Gastrocnemius medialis (tissue), 4 donors: ENCODE results near the gene BIK. TPM values are rescaled to one million over a fixed set of nuclear protein-coding genes. Genes with fewer than 3 reads are reported as not detected.
"Not testable (repeated sequence)": the region's sequence is repeated elsewhere in the genome, so short reads cannot be mapped to it uniquely, and the experiment has no call there.

ENCODE experiments used
- ATAC-seq, 2 donors: fragments of 150-250 bp; one replicate each; pipeline ENCODE4 v1.9.1; 2016
- DNase-seq, 2 donors: peaks; one replicate each; pipeline ENCODE4 v3.0.0-alpha.2; 2019
- H3K27ac ChIP-seq, 4 donors: fragments of 200-600 bp; sonication (generic); 1 replicate in 1 of 4; 2 replicates in 3 of 4; pipeline ENCODE4 v1.5.1; 2016 to 2018; ENCODE audit warnings: mild to moderate bottlenecking in 2 of 4, moderate library complexity in 1 of 4
- H3K27me3 ChIP-seq, 3 donors: fragments of 200-600 bp; sonication (generic) in 2 of 3; 1 replicate in 1 of 3; 2 replicates in 2 of 3; pipeline versions ENCODE4 v1.5.1 to v1.6.0; 2016 to 2019; ENCODE audit warnings: mild to moderate bottlenecking in 1 of 3, moderate library complexity in 1 of 3
- H3K36me3 ChIP-seq, 2 donors: fragments of 200-600 bp; sonication (generic) in 1 of 2; one replicate each; pipeline ENCODE4 v1.5.1; 2017 to 2018
- H3K4me1 ChIP-seq, 2 donors: fragments of 200-600 bp; sonication (generic) in 1 of 2; one replicate each; pipeline ENCODE4 v1.5.1; 2016 to 2017; ENCODE audit warnings: mild to moderate bottlenecking in 2 of 2
- H3K4me3 ChIP-seq, 4 donors: fragments of 200-600 bp; sonication (generic) in 3 of 4; 1 replicate in 1 of 4; 2 replicates in 3 of 4; pipeline ENCODE4 v1.5.1; 2016 to 2019; ENCODE audit warnings: mild to moderate bottlenecking in 2 of 4
- H3K9me3 ChIP-seq, 3 donors: fragments of 200-600 bp; sonication (generic) in 2 of 3; 1 replicate in 1 of 3; 2 replicates in 2 of 3; pipeline ENCODE4 v1.5.1; 2016 to 2019
- POLR2A ChIP-seq, 2 donors: fragments of 450-650 bp; IDR thresholded peaks; one replicate each; pipeline ENCODE4 v1.6.1; 2017; ENCODE audit warnings: antibody characterized with exemption in 2 of 2, mild to moderate bottlenecking in 2 of 2, moderate library complexity in 2 of 2
- in situ Hi-C, 4 donors: fragments of 200-750 bp; cut with MboI; loops; one replicate each; pipeline versions ENCODE4 v1.15.0 to v1.8.0; 2017; ENCODE audit warnings: low sequenced_read_pairs in 4 of 4
- intact Hi-C: fragments of 100-400 bp; cut with DNase I; formaldehyde crosslinking; loops from one replicate; pipeline ENCODE4 v1.15.1; 2023; ENCODE audit warnings: low total_unique reads
- total RNA-seq, 4 donors: library from RNA; depleted of rRNA; stranded (reverse); fragments of >200 nt; gene quantifications; one replicate each; pipeline versions ENCODE4 v1.1.0 to v1.2.3, GENCODE V29; 2016
- TF ChIP-seq, protein P1 (sequence below), 5 experiments: fragments of 450-650 bp in 3 of 5; fragments of 200-600 bp in 2 of 5; sonication (generic) in 2 of 5; IDR thresholded peaks in 4 of 5; conservative IDR thresholded peaks in 1 of 5; 1 replicate in 4 of 5; 2 replicates in 1 of 5; pipeline ENCODE4 v1.5.1; 2016 to 2019; ENCODE audit warnings: antibody characterized with exemption in 5 of 5, mild to moderate bottlenecking in 3 of 5, moderate library complexity in 3 of 5

Gene BIK
- total RNA-seq, 4 donors from 2014 or later: not detected

- H3K4me3 ChIP-seq: no peak overlapping the region
- in situ Hi-C loops (no loop called here), intact Hi-C loops (no loop called here)
- H3K4me1 ChIP-seq: no peaks in the 10 kb centered on the region
- ATAC-seq (no peak), DNase-seq (no peak)
- H3K27ac ChIP-seq: no peak overlapping the region
- H3K27me3 ChIP-seq: no peaks in the 10 kb centered on the region
- no peaks in the 10 kb centered on the region for H3K9me3 ChIP-seq
- no peak for TF ChIP-seq POLR2A (IDR thresholded peaks at IDR 0.05)
- TF ChIP-seq, protein P1, sequence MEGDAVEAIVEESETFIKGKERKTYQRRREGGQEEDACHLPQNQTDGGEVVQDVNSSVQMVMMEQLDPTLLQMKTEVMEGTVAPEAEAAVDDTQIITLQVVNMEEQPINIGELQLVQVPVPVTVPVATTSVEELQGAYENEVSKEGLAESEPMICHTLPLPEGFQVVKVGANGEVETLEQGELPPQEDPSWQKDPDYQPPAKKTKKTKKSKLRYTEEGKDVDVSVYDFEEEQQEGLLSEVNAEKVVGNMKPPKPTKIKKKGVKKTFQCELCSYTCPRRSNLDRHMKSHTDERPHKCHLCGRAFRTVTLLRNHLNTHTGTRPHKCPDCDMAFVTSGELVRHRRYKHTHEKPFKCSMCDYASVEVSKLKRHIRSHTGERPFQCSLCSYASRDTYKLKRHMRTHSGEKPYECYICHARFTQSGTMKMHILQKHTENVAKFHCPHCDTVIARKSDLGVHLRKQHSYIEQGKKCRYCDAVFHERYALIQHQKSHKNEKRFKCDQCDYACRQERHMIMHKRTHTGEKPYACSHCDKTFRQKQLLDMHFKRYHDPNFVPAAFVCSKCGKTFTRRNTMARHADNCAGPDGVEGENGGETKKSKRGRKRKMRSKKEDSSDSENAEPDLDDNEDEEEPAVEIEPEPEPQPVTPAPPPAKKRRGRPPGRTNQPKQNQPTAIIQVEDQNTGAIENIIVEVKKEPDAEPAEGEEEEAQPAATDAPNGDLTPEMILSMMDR (IDR thresholded peaks at IDR 0.05 in 4 of 5, conservative IDR thresholded peaks at IDR 0.05 in 1 of 5): no peak
- H3K36me3 ChIP-seq: no peaks in the 10 kb centered on the region
Observed at GRCh38 chr22:43098356-43098755, 12.2 kb upstream of the BIK start.

- Histone ChIP-seq H3K9me3 (no peaks in the 10 kb centered on the region), H3K4me3 (no peak overlapping the region), H3K27ac (no peak overlapping the region), H3K36me3 (no peaks in the 10 kb centered on the region), H3K27me3 (no peaks in the 10 kb centered on the region), H3K4me1 (no peaks in the 10 kb centered on the region)
- intact Hi-C loops: no loop called here
- no peak for ATAC-seq
- DNase-seq: no peak
- in situ Hi-C loops: no loop called here
- no peak for TF ChIP-seq POLR2A (IDR thresholded peaks at IDR 0.05)
- TF ChIP-seq, protein P1 (IDR thresholded peaks at IDR 0.05 in 4 of 5, conservative IDR thresholded peaks at IDR 0.05 in 1 of 5): no peak
Observed at GRCh38 chr22:43099095-43099494, 11.5 kb upstream of the BIK start.

- no peaks in the 10 kb centered on the region for H3K9me3 ChIP-seq
- no peak overlapping the region for H3K27ac ChIP-seq
- no peaks in the 10 kb centered on the region for H3K27me3 ChIP-seq
- ATAC-seq (no peak), DNase-seq (no peak)
- no peak overlapping the region for H3K4me3 ChIP-seq
- in situ Hi-C loops (no loop called here), intact Hi-C loops (no loop called here)
- TF ChIP-seq POLR2A (IDR thresholded peaks at IDR 0.05): no peak
- TF ChIP-seq, protein P1 (IDR thresholded peaks at IDR 0.05 in 4 of 5, conservative IDR thresholded peaks at IDR 0.05 in 1 of 5): no peak
- H3K36me3 ChIP-seq: no peaks in the 10 kb centered on the region
- no peaks in the 10 kb centered on the region for H3K4me1 ChIP-seq
Observed at GRCh38 chr22:43100225-43100624, 10.3 kb upstream of the BIK start.

DNA sequence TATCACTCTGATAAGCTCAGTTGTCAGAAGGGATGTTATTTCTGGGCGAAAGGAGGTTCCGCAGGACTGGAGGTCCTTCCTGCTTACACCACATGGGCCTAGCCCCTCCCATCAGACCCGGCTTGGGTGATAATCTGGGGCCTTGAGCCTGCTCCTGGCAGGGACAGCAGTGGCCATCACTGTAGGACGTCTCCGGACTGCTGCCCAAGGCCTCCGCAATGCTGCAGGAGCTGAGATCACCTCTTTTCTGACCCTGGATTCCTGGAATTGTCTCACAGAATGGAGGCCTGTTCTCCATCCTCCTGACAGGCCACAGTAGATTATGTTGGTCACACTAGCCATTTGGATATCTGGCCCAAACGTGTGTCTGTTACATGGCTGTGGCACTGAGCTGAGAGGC is 9.2 kb upstream of the BIK start:
- ATAC-seq: no peak
- no peaks in the 10 kb centered on the region for H3K4me1 ChIP-seq
- intact Hi-C loops (no loop called here), in situ Hi-C loops (no loop called here)
- H3K36me3 ChIP-seq: no peaks in the 10 kb centered on the region
- H3K27me3 ChIP-seq: no peaks in the 10 kb centered on the region
- H3K4me3 ChIP-seq: no peak overlapping the region
- H3K27ac ChIP-seq: no peak overlapping the region
- TF ChIP-seq POLR2A (IDR thresholded peaks at IDR 0.05): no peak
- TF ChIP-seq, protein P1 (IDR thresholded peaks at IDR 0.05 in 4 of 5, conservative IDR thresholded peaks at IDR 0.05 in 1 of 5): no peak
- no peaks in the 10 kb centered on the region for H3K9me3 ChIP-seq
- no peak for DNase-seq

DNA sequence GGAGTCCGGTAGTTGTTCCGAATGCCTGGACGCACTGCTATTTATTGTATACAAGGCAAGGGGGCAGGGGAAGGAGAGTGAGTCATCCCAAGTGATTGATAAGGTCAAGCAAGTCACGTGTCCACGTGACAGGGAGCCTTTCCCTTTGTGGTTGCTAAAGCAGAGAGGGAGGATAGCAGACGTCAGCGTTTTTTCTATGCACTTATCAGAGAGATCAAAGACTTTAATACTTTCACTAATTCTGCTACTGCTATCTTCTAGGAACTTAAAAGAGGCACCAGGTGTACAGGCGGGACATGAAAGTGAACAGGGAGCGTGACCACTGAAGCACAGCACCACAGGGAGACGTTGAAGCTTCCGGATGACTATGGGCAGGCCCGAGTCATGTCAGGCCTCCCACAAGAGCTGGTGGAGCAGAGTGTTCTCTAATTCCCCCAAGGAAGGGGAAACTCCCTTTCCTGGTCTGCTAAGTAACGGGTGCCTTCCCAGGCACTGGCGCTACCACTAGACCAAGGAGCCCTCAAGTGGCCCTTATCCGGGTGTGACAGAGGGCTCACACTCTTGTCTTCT is 6.4 kb upstream of the BIK start:
- ATAC-seq, H3K27ac ChIP-seq, DNase-seq: not testable (repeated sequence)

DNA sequence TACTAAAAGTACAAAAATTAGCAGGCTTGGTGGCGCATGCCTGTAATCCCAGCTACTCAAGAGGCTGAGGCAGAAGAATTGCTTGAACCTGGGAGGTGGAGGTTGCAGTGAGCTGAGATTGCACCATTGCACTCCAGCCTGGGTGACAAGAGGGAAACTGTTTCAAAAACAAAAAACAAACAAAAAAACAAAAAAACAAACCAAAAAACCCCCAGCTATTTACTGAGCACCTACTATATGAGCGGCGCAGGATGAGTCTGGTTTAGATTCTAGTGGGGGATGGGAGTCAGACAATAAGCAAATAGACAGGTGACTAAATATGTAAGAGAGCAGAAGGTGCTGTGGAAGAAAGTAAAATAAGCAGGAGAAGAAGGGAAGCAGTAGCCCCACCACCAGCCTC is 5.6 kb upstream of the BIK start:
- intact Hi-C loops, H3K4me3 ChIP-seq, in situ Hi-C loops, H3K4me1 ChIP-seq, H3K9me3 ChIP-seq, DNase-seq, H3K36me3 ChIP-seq, H3K27ac ChIP-seq, ATAC-seq: not testable (repeated sequence)
- peaks cover 8 to 15% (median 14%) of the 10 kb centered on the region in 3 donors for H3K27me3 ChIP-seq

More for the DNA sequence above, 6.4 kb upstream of the BIK start:
- H3K4me3 ChIP-seq, in situ Hi-C loops, H3K9me3 ChIP-seq, H3K36me3 ChIP-seq, H3K4me1 ChIP-seq, H3K27me3 ChIP-seq, intact Hi-C loops: not testable (repeated sequence)
